Measurements from ENCODE around the gene TBPL1.

GRCh38 chr6:133965817-133966360 is 12.9 kb downstream of the TBPL1 start:
- TF ChIP-seq POLR2A (IDR thresholded peaks at IDR 0.05), result no peak
- no peak for TF ChIP-seq CTCF (IDR thresholded peaks at IDR 0.05)
